Hepatocyte (in vitro differentiated cells): ENCODE results near the gene SRBD1. TPM values are rescaled to one million over a fixed set of nuclear protein-coding genes. Genes with fewer than 3 reads are reported as not detected.

Source experiments
- DNase-seq: peaks from one replicate; pipeline ENCODE4 v3.0.0-alpha.2; 2016; ENCODE audit warnings: low spot score
- H2AFZ ChIP-seq: fragments of 200-600 bp; sonication (generic); 2 replicates; pipeline ENCODE4 v1.6.0; 2016; ENCODE audit warnings: antibody characterized with exemption, mild to moderate bottlenecking
- H3K27ac ChIP-seq: fragments of 200-600 bp; sonication (generic); 2 replicates; pipeline ENCODE4 v1.5.1; 2016; ENCODE audit warnings: mild to moderate bottlenecking
- H3K27me3 ChIP-seq: fragments of 200-600 bp; sonication (generic); 2 replicates; pipeline ENCODE4 v1.6.1; 2016
- H3K36me3 ChIP-seq: fragments of 200-600 bp; sonication (generic); replicated peaks from 2 replicates; pipeline ENCODE4 v1.5.1; 2016; ENCODE audit warnings: low read depth; ENCODE audit not compliant: insufficient read depth
- H3K4me1 ChIP-seq: fragments of 200-600 bp; sonication (generic); 2 replicates; pipeline ENCODE4 v1.5.1; 2016; ENCODE audit warnings: mild to moderate bottlenecking, moderate library complexity; ENCODE audit not compliant: insufficient read depth
- H3K4me2 ChIP-seq: fragments of 200-600 bp; sonication (generic); 2 replicates; pipeline ENCODE4 v1.6.0; 2016
- H3K4me3 ChIP-seq: fragments of 200-600 bp; sonication (generic); 2 replicates; pipeline ENCODE4 v1.5.1; 2016; ENCODE audit warnings: mild to moderate bottlenecking
- H3K79me2 ChIP-seq: fragments of 200-600 bp; sonication (generic); 2 replicates; pipeline ENCODE4 v1.6.0; 2017; ENCODE audit warnings: mild to moderate bottlenecking
- H3K9me2 ChIP-seq: fragments of 200-600 bp; sonication (generic); replicated peaks from 2 replicates; pipeline ENCODE4 v1.6.0; 2017; ENCODE audit warnings: mild to moderate bottlenecking; ENCODE audit not compliant: insufficient read depth
- H3K9me3 ChIP-seq: fragments of 200-600 bp; sonication (generic); 2 replicates; pipeline ENCODE4 v1.5.1; 2016; ENCODE audit warnings: low read depth, mild to moderate bottlenecking
- H4K20me1 ChIP-seq: fragments of 200-600 bp; sonication (generic); 2 replicates; pipeline ENCODE4 v1.6.0; 2016; ENCODE audit warnings: mild to moderate bottlenecking; ENCODE audit not compliant: insufficient read depth, poor library complexity, severe bottlenecking
- EZH2 ChIP-seq: fragments of 200-600 bp; sonication (generic); IDR thresholded peaks from 2 replicates; pipeline ENCODE4 v1.6.1; 2016; ENCODE audit warnings: antibody characterized with exemption, mild to moderate bottlenecking, borderline replicate concordance
- EZH2phosphoT487 ChIP-seq: fragments of 200-600 bp; sonication (generic); IDR thresholded peaks from one replicate; pipeline ENCODE4 v1.6.1; 2018; ENCODE audit warnings: antibody characterized with exemption, mild to moderate bottlenecking, low read depth, moderate library complexity; ENCODE audit not compliant: unreplicated experiment, severe bottlenecking
- WGBS: methylation state at CpG from one replicate; pipeline ENCODE4 v1.1.6; 2016; ENCODE audit warnings: low lambda C conversion rate; ENCODE audit errors: missing lambda C conversion rate; 5-methylcytosine and 5-hydroxymethylcytosine counted together
- polyA plus RNA-seq: library from polyadenylated mRNA; unstranded; fragments of >200 nt; fragmentation: Nextera tagmentation; extraction: Ambion mirVana; gene quantifications from 2 replicates; pipeline ENCODE4 v1.2.1, GENCODE V29; 2016
- total RNA-seq: library from RNA; depleted of rRNA; stranded (reverse); fragments of >200 nt; gene quantifications from 2 replicates; pipeline ENCODE4 v1.2.3, GENCODE V29; 2014
- TF ChIP-seq, protein P1 (sequence below): fragments of 200-600 bp; sonication (generic); IDR thresholded peaks from 2 replicates; pipeline ENCODE4 v1.5.1; 2016; ENCODE audit warnings: antibody characterized with exemption, mild to moderate bottlenecking; ENCODE audit not compliant: poor library complexity

SRBD1 gene
- total and polyA plus RNA-seq, 2 experiments from 2014 or later = 6.7 to 16.6 TPM

DNA sequence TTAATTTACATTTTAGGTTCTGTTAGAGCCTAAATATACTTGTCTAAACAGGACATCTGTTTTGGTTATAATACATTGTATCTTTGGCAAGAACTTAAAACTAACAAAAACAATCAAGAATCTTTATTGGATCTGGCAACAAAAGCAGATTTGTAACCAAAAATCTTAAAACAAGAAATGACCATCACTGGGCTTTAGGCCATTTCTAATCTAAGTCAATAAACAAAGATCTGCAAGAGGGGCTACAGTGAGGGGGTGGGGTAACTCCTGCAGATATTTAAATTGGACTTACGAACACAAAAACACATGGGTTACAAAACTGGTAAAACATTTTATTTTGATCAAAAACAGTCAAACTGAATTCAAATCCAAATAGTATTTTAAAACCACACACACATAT, 77.3 kb downstream of the SRBD1 start:
- no peak for DNase-seq
- Histone ChIP-seq H3K4me2 (no peak overlapping the region), H2AFZ (no peak overlapping the region), H3K36me3 (no peaks in the 10 kb centered on the region), H3K9me3 (no peaks in the 10 kb centered on the region), H3K27me3 (no peaks in the 10 kb centered on the region), H3K4me3 (no peak overlapping the region), H3K79me2 (no peaks in the 10 kb centered on the region), H3K27ac (peak overlapping the region; percentile 22), H4K20me1 (no peaks in the 10 kb centered on the region), H3K4me1 (no peaks in the 10 kb centered on the region), H3K9me2 (no peaks in the 10 kb centered on the region)
- TF ChIP-seq, protein P1, sequence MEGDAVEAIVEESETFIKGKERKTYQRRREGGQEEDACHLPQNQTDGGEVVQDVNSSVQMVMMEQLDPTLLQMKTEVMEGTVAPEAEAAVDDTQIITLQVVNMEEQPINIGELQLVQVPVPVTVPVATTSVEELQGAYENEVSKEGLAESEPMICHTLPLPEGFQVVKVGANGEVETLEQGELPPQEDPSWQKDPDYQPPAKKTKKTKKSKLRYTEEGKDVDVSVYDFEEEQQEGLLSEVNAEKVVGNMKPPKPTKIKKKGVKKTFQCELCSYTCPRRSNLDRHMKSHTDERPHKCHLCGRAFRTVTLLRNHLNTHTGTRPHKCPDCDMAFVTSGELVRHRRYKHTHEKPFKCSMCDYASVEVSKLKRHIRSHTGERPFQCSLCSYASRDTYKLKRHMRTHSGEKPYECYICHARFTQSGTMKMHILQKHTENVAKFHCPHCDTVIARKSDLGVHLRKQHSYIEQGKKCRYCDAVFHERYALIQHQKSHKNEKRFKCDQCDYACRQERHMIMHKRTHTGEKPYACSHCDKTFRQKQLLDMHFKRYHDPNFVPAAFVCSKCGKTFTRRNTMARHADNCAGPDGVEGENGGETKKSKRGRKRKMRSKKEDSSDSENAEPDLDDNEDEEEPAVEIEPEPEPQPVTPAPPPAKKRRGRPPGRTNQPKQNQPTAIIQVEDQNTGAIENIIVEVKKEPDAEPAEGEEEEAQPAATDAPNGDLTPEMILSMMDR = no peak
- TF ChIP-seq EZH2 (no peak), EZH2phosphoT487 (no peak)
- WGBS = 79% methylated on average over 1 of the region's 1 CpG

DNA sequence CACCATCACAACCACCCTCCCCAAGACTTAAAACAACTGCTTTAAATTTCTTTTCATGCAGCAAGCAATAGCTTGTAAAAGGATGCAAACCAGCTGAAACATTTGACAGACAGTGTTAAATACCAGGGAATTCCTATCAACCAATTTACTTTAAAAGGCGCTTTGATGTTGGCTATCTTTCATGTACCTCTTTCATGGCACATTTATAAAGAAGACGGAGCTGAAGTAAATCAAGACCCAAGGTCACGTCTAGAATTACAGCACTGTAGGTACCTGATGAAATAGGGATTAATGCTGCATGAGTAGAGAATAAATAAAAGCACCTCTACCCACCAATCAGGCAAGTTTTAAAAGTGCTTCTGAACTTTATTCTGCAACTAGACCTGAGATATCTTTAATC, 78.9 kb downstream of the SRBD1 start:
- H2AFZ ChIP-seq = no peak overlapping the region
- no peak overlapping the region for H3K4me3 ChIP-seq
- H3K4me2 ChIP-seq = no peak overlapping the region
- no peaks in the 10 kb centered on the region for H3K4me1 ChIP-seq
- H3K9me2 ChIP-seq = no peaks in the 10 kb centered on the region
- TF ChIP-seq EZH2 (no peak), EZH2phosphoT487 (no peak)
- TF ChIP-seq, protein P1 = no peak
- no peaks in the 10 kb centered on the region for H3K36me3 ChIP-seq
- WGBS = 77% methylated on average over 3 of the region's 3 CpGs
- no peaks in the 10 kb centered on the region for H4K20me1 ChIP-seq
- DNase-seq = no peak
- H3K27ac ChIP-seq = no peak overlapping the region
- no peaks in the 10 kb centered on the region for H3K9me3 ChIP-seq
- H3K27me3 ChIP-seq = no peaks in the 10 kb centered on the region
- no peaks in the 10 kb centered on the region for H3K79me2 ChIP-seq

DNA sequence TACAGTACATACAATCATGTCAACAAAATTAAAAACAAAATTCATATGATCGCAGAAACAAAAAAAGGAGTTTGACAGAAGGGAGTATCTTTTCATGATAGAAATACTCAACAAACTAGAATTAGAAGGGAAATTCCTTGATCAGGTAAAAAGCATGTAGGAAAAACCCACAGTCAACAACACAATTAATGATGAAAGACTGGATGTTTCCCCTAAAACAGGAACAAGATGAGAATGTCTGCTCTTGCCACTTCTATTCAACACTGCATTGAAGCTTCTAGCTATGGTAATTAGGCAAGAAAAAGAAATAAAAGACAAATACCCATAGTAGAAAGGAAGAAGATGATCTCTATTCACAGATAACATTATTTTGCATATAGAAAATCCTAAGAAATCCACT, 87.1 kb downstream of the SRBD1 start:
- Histone ChIP-seq H3K27ac (no peak overlapping the region), H3K9me2 (no peaks in the 10 kb centered on the region), H4K20me1 (no peaks in the 10 kb centered on the region), H3K79me2 (no peaks in the 10 kb centered on the region), H3K4me1 (no peaks in the 10 kb centered on the region), H3K36me3 (no peaks in the 10 kb centered on the region), H2AFZ (no peak overlapping the region), H3K4me3 (no peak overlapping the region), H3K4me2 (no peak overlapping the region), H3K9me3 (no peaks in the 10 kb centered on the region), H3K27me3 (no peaks in the 10 kb centered on the region)
- no peak for DNase-seq
- 92% methylated on average over 1 of the region's 1 CpG for WGBS
- TF ChIP-seq EZH2 (no peak), EZH2phosphoT487 (no peak)
- TF ChIP-seq, protein P1 = no peak

DNA sequence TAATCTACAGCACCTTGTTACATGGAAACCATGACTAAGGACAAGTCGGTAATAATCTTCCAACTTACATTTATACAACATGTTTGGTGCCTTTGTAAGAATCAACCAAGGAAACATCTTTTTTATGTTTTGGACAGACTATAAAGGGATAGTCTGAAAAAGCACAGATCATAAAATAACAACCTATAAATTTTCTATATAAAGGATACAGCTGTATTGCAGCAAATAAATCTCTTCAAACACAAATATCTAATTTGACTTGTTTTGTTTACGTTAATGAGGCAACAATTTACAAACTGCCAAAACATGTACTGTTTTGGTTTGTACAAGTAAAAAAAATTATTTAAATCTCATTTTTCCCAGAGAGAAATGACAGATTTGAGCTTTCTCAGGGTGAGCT, 92.5 kb downstream of the SRBD1 start:
- Histone ChIP-seq H3K4me1 (no peaks in the 10 kb centered on the region), H4K20me1 (no peaks in the 10 kb centered on the region), H3K36me3 (no peaks in the 10 kb centered on the region), H3K79me2 (no peaks in the 10 kb centered on the region), H2AFZ (no peak overlapping the region), H3K9me3 (no peaks in the 10 kb centered on the region), H3K27ac (no peak overlapping the region), H3K4me3 (no peak overlapping the region), H3K27me3 (no peaks in the 10 kb centered on the region), H3K4me2 (no peak overlapping the region), H3K9me2 (no peaks in the 10 kb centered on the region)
- TF ChIP-seq, protein P1 = no peak
- WGBS = 62% methylated on average over 2 of the region's 2 CpGs
- DNase-seq = no peak
